HepG2 (cell line): ENCODE results near the gene TK1. TPM values are rescaled to one million over a fixed set of nuclear protein-coding genes. Genes with fewer than 3 reads are reported as not detected.
A peak's percentile ranks its signal among the peaks of the same experiment; 100 is the strongest.

ENCODE experiments used
- CENPT ChIP-seq: sonication (generic); formaldehyde crosslinking; IDR thresholded peaks from 2 replicates; pipeline ENCODE4 v1.8.0; 2022; ENCODE audit warnings: low read depth, mild to moderate bottlenecking, moderate library complexity, missing genetic modification reagents
- DBP ChIP-seq: sonication (generic); formaldehyde crosslinking; IDR thresholded peaks from 2 replicates; pipeline ENCODE4 v1.4.0; 2020; ENCODE audit warnings: missing genetic modification reagents; ENCODE audit errors: not compliant biosample characterization
- E2F2 ChIP-seq: sonication (generic); formaldehyde crosslinking; IDR thresholded peaks from 2 replicates; pipeline ENCODE4 v1.4.0; 2020; ENCODE audit warnings: missing genetic modification reagents, borderline replicate concordance
- ERF ChIP-seq: IDR thresholded peaks from 2 replicates; pipeline ENCODE4 v1.6.1; 2018; ENCODE audit warnings: missing biosample characterization, missing genetic modification reagents
- KDM1A ChIP-seq: IDR thresholded peaks from 2 replicates; pipeline ENCODE4 v1.6.1; 2016; ENCODE audit warnings: missing compliant biosample characterization
- MIXL1 ChIP-seq: IDR thresholded peaks from 2 replicates; pipeline ENCODE4 v1.6.1; 2016
- NR2F6 ChIP-seq, 2 experiments: IDR thresholded peaks; 2 replicates each; pipeline ENCODE4 v1.6.1; 2016; ENCODE audit warnings: antibody characterized with exemption in 1 of 2, mild to moderate bottlenecking in 1 of 2
- RFXAP ChIP-seq: sonication (generic); formaldehyde crosslinking; IDR thresholded peaks from 2 replicates; pipeline ENCODE4 v1.4.0; 2020; ENCODE audit warnings: missing genetic modification reagents, borderline replicate concordance
- SALL1 ChIP-seq: sonication (generic); formaldehyde crosslinking; IDR thresholded peaks from 2 replicates; pipeline ENCODE4 v1.8.0; 2022; ENCODE audit warnings: mild to moderate bottlenecking, missing genetic modification reagents
- TCF7 ChIP-seq: sonication (generic); IDR thresholded peaks from 2 replicates; pipeline ENCODE4 v1.6.1; 2016; ENCODE audit warnings: antibody characterized with exemption, low read depth
- TEAD3 ChIP-seq: optimal IDR thresholded peaks from 2 replicates; pipeline ENCODE3; 2016; ENCODE audit warnings: borderline replicate concordance
- TFDP1 ChIP-seq: IDR thresholded peaks from 2 replicates; pipeline ENCODE4 v1.6.1; 2016; ENCODE audit warnings: missing compliant biosample characterization, missing genetic modification reagents, borderline replicate concordance
- TRIM24 ChIP-seq: sonication (generic); formaldehyde crosslinking; IDR thresholded peaks from 2 replicates; pipeline ENCODE4 v1.8.0; 2022; ENCODE audit warnings: mild to moderate bottlenecking, missing genetic modification reagents
- ZNF329 ChIP-seq: sonication (generic); formaldehyde crosslinking; IDR thresholded peaks from 2 replicates; pipeline ENCODE4 v1.9.0; 2021; ENCODE audit warnings: low read depth, mild to moderate bottlenecking, missing genetic modification reagents
- ZNF75D ChIP-seq: sonication (generic); formaldehyde crosslinking; IDR thresholded peaks from 2 replicates; pipeline ENCODE4 v1.8.1; 2023; ENCODE audit warnings: missing genetic modification reagents, mild to moderate bottlenecking, borderline replicate concordance
- ZSCAN25 ChIP-seq: sonication (generic); formaldehyde crosslinking; IDR thresholded peaks from 2 replicates; pipeline ENCODE4 v1.8.0; 2022; ENCODE audit warnings: mild to moderate bottlenecking, missing genetic modification reagents
- polyA plus RNA-seq, 8 experiments: library from polyadenylated mRNA; depleted of rRNA in 3 of 8; stranded (reverse) in 7 of 8; unstranded in 1 of 8; fragments of >200 nt; fragmentation: Illumina TruSeq in 4 of 8; extraction: Trizol in 4 of 8; gene quantifications; 2 replicates each; pipeline versions ENCODE4 v1.2.1 to v1.2.3, GENCODE V29; 2011 to 2016; ENCODE audit warnings: low read depth in 4 of 8, missing spikeins in 1 of 8, mixed read lengths in 1 of 8; ENCODE audit not compliant: insufficient read depth in 1 of 8
- total RNA-seq, 5 experiments: library from RNA; depleted of rRNA; stranded (reverse); fragments of >200 nt; fragmentation: Illumina TruSeq; extraction: Trizol; gene quantifications; 2 replicates each; pipeline ENCODE4 v1.2.3, GENCODE V29; 2016; ENCODE audit warnings: low read depth in 1 of 5
- TF ChIP-seq, protein P1 (sequence below): IDR thresholded peaks from 2 replicates; pipeline ENCODE4 v1.6.1; 2016; ENCODE audit warnings: missing compliant biosample characterization, missing genetic modification reagents, borderline replicate concordance
- TF ChIP-seq, protein P2 (sequence below): sonication (generic); formaldehyde crosslinking; IDR thresholded peaks from 2 replicates; pipeline ENCODE4 v1.5.1; 2020; ENCODE audit warnings: missing genetic modification reagents, mild to moderate bottlenecking, borderline replicate concordance
- TF ChIP-seq, protein P3 (sequence below): IDR thresholded peaks from 2 replicates; pipeline ENCODE4 v1.6.1; 2012; ENCODE audit warnings: low read depth, low read length, improper control_type of control experiment
- TF ChIP-seq, protein P4 (sequence below): sonication (generic); formaldehyde crosslinking; conservative IDR thresholded peaks from 2 replicates; pipeline ENCODE4 v1.4.0; 2020; ENCODE audit warnings: missing genetic modification reagents

TK1 gene
- total and polyA plus RNA-seq, 2 of the 13 experiments (the other 11 are each of a cell fraction or from before 2014, with no cell fraction given): 45.0 to 96.0 TPM

GRCh38 chr17:78148286-78149016 lies 38.4 kb downstream of the TK1 start (continued):
- TF ChIP-seq ZSCAN25 (CRISPR knock-in tag): peak; percentile 80
- peak; percentile 25; the same call in 1 of the 2 replicates for TF ChIP-seq TCF7
- TF ChIP-seq, protein P1, sequence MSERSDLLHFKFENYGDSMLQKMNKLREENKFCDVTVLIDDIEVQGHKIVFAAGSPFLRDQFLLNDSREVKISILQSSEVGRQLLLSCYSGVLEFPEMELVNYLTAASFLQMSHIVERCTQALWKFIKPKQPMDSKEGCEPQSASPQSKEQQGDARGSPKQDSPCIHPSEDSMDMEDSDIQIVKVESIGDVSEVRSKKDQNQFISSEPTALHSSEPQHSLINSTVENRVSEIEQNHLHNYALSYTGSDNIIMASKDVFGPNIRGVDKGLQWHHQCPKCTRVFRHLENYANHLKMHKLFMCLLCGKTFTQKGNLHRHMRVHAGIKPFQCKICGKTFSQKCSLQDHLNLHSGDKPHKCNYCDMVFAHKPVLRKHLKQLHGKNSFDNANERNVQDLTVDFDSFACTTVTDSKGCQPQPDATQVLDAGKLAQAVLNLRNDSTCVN (CRISPR knock-in tag): no peak
- no peak for TF ChIP-seq ZNF329
- TF ChIP-seq CENPT (CRISPR knock-in tag): no peak
- peak; percentile 68; the same call in 1 of the 2 replicates for TF ChIP-seq ERF (CRISPR knock-in tag)
- TF ChIP-seq DBP: peak; percentile 89
- TF ChIP-seq TEAD3 (CRISPR knock-in tag): peak; percentile 30
- TF ChIP-seq E2F2 (CRISPR knock-in tag): no peak
- TF ChIP-seq TFDP1 (CRISPR knock-in tag): peak; percentile 11; the same call in 1 of the 2 replicates
- TF ChIP-seq NR2F6 (IDR thresholded peaks at IDR 0.05): peak; percentile 57; the same call in 1 of the 2 replicates
- peak; percentile 84 for TF ChIP-seq NR2F6 (CRISPR knock-in tag; IDR thresholded peaks at IDR 0.05)
- TF ChIP-seq RFXAP: 0 out of 2 replicates have a peak, but pooled peaks have one; percentile 58
- TF ChIP-seq ZNF75D (CRISPR knock-in tag): no peak
- TF ChIP-seq, protein P2, sequence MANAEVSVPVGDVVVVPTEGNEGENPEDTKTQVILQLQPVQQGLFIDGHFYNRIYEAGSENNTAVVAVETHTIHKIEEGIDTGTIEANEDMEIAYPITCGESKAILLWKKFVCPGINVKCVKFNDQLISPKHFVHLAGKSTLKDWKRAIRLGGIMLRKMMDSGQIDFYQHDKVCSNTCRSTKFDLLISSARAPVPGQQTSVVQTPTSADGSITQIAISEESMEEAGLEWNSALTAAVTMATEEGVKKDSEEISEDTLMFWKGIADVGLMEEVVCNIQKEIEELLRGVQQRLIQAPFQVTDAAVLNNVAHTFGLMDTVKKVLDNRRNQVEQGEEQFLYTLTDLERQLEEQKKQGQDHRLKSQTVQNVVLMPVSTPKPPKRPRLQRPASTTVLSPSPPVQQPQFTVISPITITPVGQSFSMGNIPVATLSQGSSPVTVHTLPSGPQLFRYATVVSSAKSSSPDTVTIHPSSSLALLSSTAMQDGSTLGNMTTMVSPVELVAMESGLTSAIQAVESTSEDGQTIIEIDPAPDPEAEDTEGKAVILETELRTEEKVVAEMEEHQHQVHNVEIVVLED (CRISPR knock-in tag): 0 out of 2 replicates have a peak, but pooled peaks have one; percentile 9
- TF ChIP-seq KDM1A (CRISPR knock-in tag): peak; percentile 43
- TF ChIP-seq MIXL1 (CRISPR knock-in tag): peak; percentile 48; the same call in 1 of the 2 replicates
- TF ChIP-seq, protein P3, sequence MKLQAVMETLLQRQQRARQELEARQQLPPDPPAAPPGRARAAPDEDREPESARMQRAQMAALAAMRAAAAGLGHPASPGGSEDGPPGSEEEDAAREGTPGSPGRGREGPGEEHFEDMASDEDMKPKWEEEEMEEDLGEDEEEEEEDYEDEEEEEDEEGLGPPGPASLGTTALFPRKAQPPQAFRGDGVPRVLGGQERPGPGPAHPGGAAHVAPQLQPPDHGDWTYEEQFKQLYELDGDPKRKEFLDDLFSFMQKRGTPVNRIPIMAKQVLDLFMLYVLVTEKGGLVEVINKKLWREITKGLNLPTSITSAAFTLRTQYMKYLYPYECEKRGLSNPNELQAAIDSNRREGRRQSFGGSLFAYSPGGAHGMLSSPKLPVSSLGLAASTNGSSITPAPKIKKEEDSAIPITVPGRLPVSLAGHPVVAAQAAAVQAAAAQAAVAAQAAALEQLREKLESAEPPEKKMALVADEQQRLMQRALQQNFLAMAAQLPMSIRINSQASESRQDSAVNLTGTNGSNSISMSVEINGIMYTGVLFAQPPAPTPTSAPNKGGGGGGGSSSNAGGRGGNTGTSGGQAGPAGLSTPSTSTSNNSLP: no peak
- no peak for TF ChIP-seq TRIM24 (CRISPR knock-in tag)
- TF ChIP-seq, protein P4, sequence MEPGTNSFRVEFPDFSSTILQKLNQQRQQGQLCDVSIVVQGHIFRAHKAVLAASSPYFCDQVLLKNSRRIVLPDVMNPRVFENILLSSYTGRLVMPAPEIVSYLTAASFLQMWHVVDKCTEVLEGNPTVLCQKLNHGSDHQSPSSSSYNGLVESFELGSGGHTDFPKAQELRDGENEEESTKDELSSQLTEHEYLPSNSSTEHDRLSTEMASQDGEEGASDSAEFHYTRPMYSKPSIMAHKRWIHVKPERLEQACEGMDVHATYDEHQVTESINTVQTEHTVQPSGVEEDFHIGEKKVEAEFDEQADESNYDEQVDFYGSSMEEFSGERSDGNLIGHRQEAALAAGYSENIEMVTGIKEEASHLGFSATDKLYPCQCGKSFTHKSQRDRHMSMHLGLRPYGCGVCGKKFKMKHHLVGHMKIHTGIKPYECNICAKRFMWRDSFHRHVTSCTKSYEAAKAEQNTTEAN (CRISPR knock-in tag): no peak
- TF ChIP-seq SALL1 (CRISPR knock-in tag): peak; percentile 81
